H1 (cell line): Measurements from ENCODE around the gene GJE1. TPM values are rescaled to one million over a fixed set of nuclear protein-coding genes. Genes with fewer than 3 reads are reported as not detected.

Experiments
- CTCF ChIA-PET: fragments of 300-600 bp; sonication (Branson Sonifier 250); formaldehyde crosslinking; loops from one replicate; lab custom pipeline; 2021; ENCODE audit not compliant: partially characterized antibody; lab: Charles Lee
- POLR2A ChIA-PET: fragments of 300-600 bp; sonication (Branson Sonifier 250); formaldehyde crosslinking; loops from one replicate; lab custom pipeline; 2021; ENCODE audit warnings: inconsistent platforms; ENCODE audit not compliant: partially characterized antibody; lab: Charles Lee
- DNase-seq, 2 experiments: peaks; one replicate each; pipeline versions ENCODE4 v3.0.0 to v3.0.0-alpha.2; 2010 to 2022; ENCODE audit warnings: low spot score in 2 of 2, low read depth in 1 of 2, mixed read lengths in 1 of 2
- FAIRE-seq: peaks from 2 replicates; lab custom pipeline; 2011; peaks lifted over from hg19 to GRCh38; lab: Jason Lieb, UNC
- H2AFZ ChIP-seq: 2 replicates; pipeline ENCODE4 v1.8.1; 2012; ENCODE audit warnings: low read length, inconsistent platforms
- H2AK5ac ChIP-seq: 2 replicates; pipeline ENCODE4 v1.6.1; 2013; ENCODE audit warnings: low read depth, low read length
- H2BK120ac ChIP-seq: replicated peaks from 2 replicates; pipeline ENCODE3; 2013; ENCODE audit warnings: low read depth, low read length, inconsistent platforms
- H2BK12ac ChIP-seq: 2 replicates; pipeline ENCODE4 v1.6.1; 2013; ENCODE audit warnings: low read depth, low read length
- H2BK15ac ChIP-seq: 2 replicates; pipeline ENCODE4 v1.6.1; 2013; ENCODE audit warnings: low read length
- H2BK20ac ChIP-seq: 2 replicates; pipeline ENCODE4 v1.6.1; 2013; ENCODE audit warnings: low read length
- H2BK5ac ChIP-seq: 2 replicates; pipeline ENCODE4 v1.6.1; 2013; ENCODE audit warnings: low read depth, low read length
- H3K14ac ChIP-seq: 2 replicates; pipeline ENCODE4 v1.6.1; 2013; ENCODE audit warnings: inconsistent platforms; ENCODE audit not compliant: insufficient read length
- H3K18ac ChIP-seq: 2 replicates; pipeline ENCODE4 v1.6.1; 2013; ENCODE audit warnings: low read length; ENCODE audit errors: extremely low read depth
- H3K23ac ChIP-seq: 2 replicates; pipeline ENCODE4 v1.6.1; 2013; ENCODE audit warnings: inconsistent platforms; ENCODE audit not compliant: insufficient read length
- H3K23me2 ChIP-seq: 2 replicates; pipeline ENCODE4 v1.6.1; 2013; ENCODE audit warnings: low read depth, low read length
- H3K27ac ChIP-seq: 2 replicates; pipeline ENCODE4 v1.6.1; 2011; ENCODE audit warnings: low read depth, low read length, inconsistent platforms
- H3K27me3 ChIP-seq, 4 experiments: replicated peaks in 1 of 4; 1 replicate in 1 of 4; 2 replicates in 3 of 4; pipeline versions ENCODE4 v1.6.1 to v1.8.1; 2011 to 2013; ENCODE audit warnings: low read length in 3 of 4, mild to moderate bottlenecking in 3 of 4, inconsistent platforms in 2 of 4, mixed read lengths in 2 of 4, moderate library complexity in 1 of 4; ENCODE audit not compliant: control insufficient read depth in 3 of 4, insufficient read depth in 3 of 4; ENCODE audit errors: extremely low read depth in 1 of 4
- H3K36me3 ChIP-seq, 4 experiments: 2 replicates each; pipeline versions ENCODE4 v1.6.1 to v1.8.1; 2011 to 2013; ENCODE audit warnings: mild to moderate bottlenecking in 4 of 4, low read length in 3 of 4, moderate library complexity in 2 of 4, control low read depth in 1 of 4, inconsistent platforms in 1 of 4; ENCODE audit not compliant: insufficient read depth in 4 of 4, control insufficient read depth in 2 of 4
- H3K4ac ChIP-seq: replicated peaks from 2 replicates; pipeline ENCODE3; 2013; ENCODE audit warnings: low read length, low read depth, mixed read lengths, inconsistent platforms; ENCODE audit not compliant: insufficient read length
- H3K4me1 ChIP-seq, 4 experiments: replicated peaks in 1 of 4; 1 replicate in 1 of 4; 2 replicates in 3 of 4; pipeline versions ENCODE4 v1.6.1 to v1.8.1; 2011 to 2013; ENCODE audit warnings: low read length in 3 of 4, inconsistent platforms in 2 of 4, mixed read lengths in 1 of 4; ENCODE audit not compliant: insufficient read depth in 4 of 4, control insufficient read depth in 3 of 4
- H3K4me2 ChIP-seq, 2 experiments: 2 replicates each; pipeline versions ENCODE4 v1.6.1 to v1.8.1; 2011 to 2013; ENCODE audit warnings: low read depth in 2 of 2, low read length in 2 of 2, control low read depth in 1 of 2, inconsistent platforms in 1 of 2, mild to moderate bottlenecking in 1 of 2; ENCODE audit not compliant: insufficient read depth in 1 of 2
- H3K4me3 ChIP-seq, 4 experiments: fragments of 200-600, 300-600 bp in 1 of 4; sonication (generic), shearing (Covaris generic), sonication (Bioruptor Twin) in 1 of 4; 2 replicates each; pipeline versions ENCODE4 v1.5.1 to v1.8.1; 2011 to 2016; ENCODE audit warnings: low read length in 4 of 4, low read depth in 3 of 4, control low read depth in 2 of 4, inconsistent platforms in 2 of 4, mild to moderate bottlenecking in 2 of 4, mixed read lengths in 1 of 4, moderate library complexity in 1 of 4; ENCODE audit not compliant: insufficient read depth in 2 of 4; ENCODE audit errors: extremely low read depth in 1 of 4
- H3K56ac ChIP-seq: replicated peaks from 2 replicates; pipeline ENCODE3; 2013; ENCODE audit warnings: low read depth, mild to moderate bottlenecking, mixed read lengths, low read length, inconsistent platforms; ENCODE audit not compliant: insufficient read length
- H3K79me1 ChIP-seq: 2 replicates; pipeline ENCODE4 v1.6.1; 2013; ENCODE audit warnings: low read depth, low read length, control low read depth
- H3K79me2 ChIP-seq, 2 experiments: 2 replicates each; pipeline versions ENCODE4 v1.6.1 to v1.8.1; 2012 to 2013; ENCODE audit warnings: low read length in 2 of 2, mild to moderate bottlenecking in 2 of 2, inconsistent platforms in 1 of 2; ENCODE audit not compliant: insufficient read depth in 2 of 2, control insufficient read depth in 1 of 2
- H3K9ac ChIP-seq, 4 experiments: replicated peaks in 1 of 4; 1 replicate in 1 of 4; 2 replicates in 3 of 4; pipeline versions ENCODE4 v1.6.1 to v1.8.1; 2011 to 2013; ENCODE audit warnings: low read depth in 3 of 4, low read length in 3 of 4, control low read depth in 2 of 4, mild to moderate bottlenecking in 2 of 4, moderate library complexity in 2 of 4, inconsistent platforms in 1 of 4; ENCODE audit errors: extremely low read depth in 1 of 4
- H3K9me3 ChIP-seq, 2 experiments: 2 replicates each; pipeline versions ENCODE4 v1.6.1 to v1.8.1; 2012 to 2013; ENCODE audit warnings: mild to moderate bottlenecking in 2 of 2, moderate library complexity in 2 of 2, control low read depth in 1 of 2, inconsistent platforms in 1 of 2, low read depth in 1 of 2, low read length in 1 of 2, mixed read lengths in 1 of 2; ENCODE audit not compliant: insufficient read depth in 2 of 2
- H4K20me1 ChIP-seq, 2 experiments: replicated peaks in 1 of 2; 2 replicates each; pipeline versions ENCODE3 to v1.8.1; 2011 to 2013; ENCODE audit warnings: inconsistent platforms in 2 of 2, low read length in 2 of 2, mild to moderate bottlenecking in 1 of 2; ENCODE audit not compliant: insufficient read depth in 2 of 2, control insufficient read depth in 1 of 2
- H4K5ac ChIP-seq: 2 replicates; pipeline ENCODE4 v1.6.1; 2013; ENCODE audit warnings: low read length, low read depth, mixed read lengths, inconsistent platforms; ENCODE audit not compliant: insufficient read length
- H4K8ac ChIP-seq: 2 replicates; pipeline ENCODE4 v1.8.0; 2013; ENCODE audit warnings: mild to moderate bottlenecking, moderate library complexity, low read length, inconsistent platforms; ENCODE audit not compliant: insufficient read depth; ENCODE audit errors: extremely low read depth
- H4K91ac ChIP-seq: replicated peaks from 2 replicates; pipeline ENCODE3; 2013; ENCODE audit warnings: low read length, mixed read lengths, inconsistent platforms; ENCODE audit not compliant: insufficient read length
- BCL11A ChIP-seq, 2 experiments: IDR thresholded peaks; one replicate each; pipeline ENCODE4 v1.6.1; 2011; ENCODE audit warnings: low read depth in 2 of 2, low read length in 2 of 2, mild to moderate bottlenecking in 2 of 2
- BRCA1 ChIP-seq: IDR thresholded peaks from 2 replicates; pipeline ENCODE4 v1.6.1; 2012; ENCODE audit warnings: low read depth, low read length, improper control_type of control experiment
- CTBP2 ChIP-seq: IDR thresholded peaks from 2 replicates; pipeline ENCODE4 v1.7.0; 2011; ENCODE audit warnings: borderline replicate concordance, mild to moderate bottlenecking, moderate library complexity, mixed read lengths, low read length; ENCODE audit not compliant: insufficient read depth, insufficient read length
- FOSL1 ChIP-seq: IDR thresholded peaks from 2 replicates; pipeline ENCODE4 v1.6.1; 2011; ENCODE audit warnings: mild to moderate bottlenecking, low read depth, low read length, moderate library complexity; ENCODE audit not compliant: insufficient read depth
- KDM5A ChIP-seq: fragments of 200-600 bp; IDR thresholded peaks from 2 replicates; pipeline ENCODE4 v1.7.1; 2012; ENCODE audit warnings: mild to moderate bottlenecking, low read length, inconsistent platforms, mixed read lengths
- MAFK ChIP-seq: IDR thresholded peaks from 2 replicates; pipeline ENCODE4 v1.6.1; 2012; ENCODE audit warnings: low read depth, mild to moderate bottlenecking, improper control_type of control experiment, low read length
- NANOG ChIP-seq: IDR thresholded peaks from 2 replicates; pipeline ENCODE4 v1.6.1; 2011; ENCODE audit warnings: low read length, low read depth, mild to moderate bottlenecking, inconsistent platforms; ENCODE audit not compliant: insufficient read depth, poor library complexity, severe bottlenecking
- NRF1 ChIP-seq: IDR thresholded peaks from 2 replicates; pipeline ENCODE4 v1.6.1; 2011; ENCODE audit warnings: mild to moderate bottlenecking, low read depth, low read length, improper control_type of control experiment
- POLR2A ChIP-seq, 2 experiments: IDR thresholded peaks; 1 replicate in 1 of 2; 2 replicates in 1 of 2; pipeline ENCODE4 v1.6.1; 2011; ENCODE audit warnings: low read depth in 2 of 2, low read length in 2 of 2, mild to moderate bottlenecking in 2 of 2; ENCODE audit errors: control extremely low read depth in 1 of 2
- POU5F1 ChIP-seq: IDR thresholded peaks from 2 replicates; pipeline ENCODE4 v1.6.1; 2011; ENCODE audit warnings: low read depth, mild to moderate bottlenecking, low read length, moderate library complexity
- ZNF274 ChIP-seq: IDR thresholded peaks from 2 replicates; pipeline ENCODE4 v1.7.0; 2012; ENCODE audit warnings: low read length, borderline replicate concordance; ENCODE audit errors: extremely low read depth
- WGBS, 2 experiments: shearing (Covaris generic) in 1 of 2; methylation state at CpG; one replicate each; pipeline versions ENCODE4 v1.1.6 to v1.1.7; 2013 to 2015; ENCODE audit warnings: low lambda C conversion rate in 2 of 2, mixed read lengths in 2 of 2, inconsistent platforms in 1 of 2, low coverage in 1 of 2, missing lambda C conversion rate in 1 of 2; ENCODE audit not compliant: insufficient replicate concordance in 2 of 2, insufficient coverage in 1 of 2, insufficient read length in 1 of 2; ENCODE audit errors: extremely low coverage in 1 of 2, missing lambda C conversion rate in 1 of 2; 5-methylcytosine and 5-hydroxymethylcytosine counted together
- polyA plus RNA-seq, 7 experiments: library from polyadenylated mRNA; depleted of rRNA in 3 of 7; stranded (reverse) in 5 of 7; unstranded in 2 of 7; fragments of >200 nt in 5 of 7; fragments of 200-250 nt in 2 of 7; gene quantifications; 1 replicate in 5 of 7; 2 replicates in 1 of 7; 4 replicates in 1 of 7; pipeline versions ENCODE4 v1.2.1 to v1.2.3, GENCODE V29; 2011 to 2013; ENCODE audit warnings: missing spikeins in 2 of 7, mixed read lengths in 2 of 7
- total RNA-seq: library from RNA; stranded (reverse); fragmentation: NEBNext Ultra II Directional; extraction: Animal tissue kit (Norgen Biotek cat#: 25700); gene quantifications from 2 replicates; pipeline ENCODE4 v1.2.1, GENCODE V29; 2021

Gene GJE1
- total and polyA plus RNA-seq, 2 of the 8 experiments (the other 6 are each of a cell fraction or from before 2014, with no cell fraction given), result not detected

- Histone ChIP-seq H4K20me1 (peaks cover 0 to 3% of the 10 kb centered on the region in 2 experiments), H3K56ac (no peak overlapping the region), H3K4me1 (peaks cover 0 to 6% (median 1%) of the 10 kb centered on the region in 4 experiments; a peak in 3 of 7 replicates), H2BK5ac (no peak overlapping the region), H2BK12ac (no peak overlapping the region), H3K27ac (no peak overlapping the region), H3K23me2 (no peaks in the 10 kb centered on the region), H3K79me1 (no peaks in the 10 kb centered on the region), H2BK120ac (no peak overlapping the region), H3K14ac (no peak overlapping the region), H4K5ac (no peak overlapping the region), H2BK15ac (no peak overlapping the region), H4K91ac (no peak overlapping the region), H3K4me3 (peak overlapping the region in 1 of 4 experiments; percentile 20; a peak in 1 of 8 replicates), H3K18ac (no peak overlapping the region), H3K4ac (no peak overlapping the region), H2BK20ac (no peak overlapping the region), H3K79me2 (peaks cover 0 to 90% of the 10 kb centered on the region in 2 experiments), H4K8ac (no peak overlapping the region), H3K9me3 (no peaks in the 10 kb centered on the region), H3K27me3 (no peaks in the 10 kb centered on the region), H2AK5ac (no peak overlapping the region), H3K9ac (no peak overlapping the region; a peak in 1 of 7 replicates), H2AFZ (no peak overlapping the region), H3K23ac (no peak overlapping the region), H3K36me3 (no peaks in the 10 kb centered on the region), H3K4me2 (peak overlapping the region; percentile 48 to 49; a peak in 3 of 4 replicates)
- ChIA-PET CTCF (interaction anchor here (0.6 to 4.8 kb wide), 26 partner anchors 8 to 568 kb away, joined by 3 to 47 read pairs (median 4); partner anchors contain the start of genes NMBR and VTA1), POLR2A (no interaction called here)
- 57% methylated on average over 5 of the region's 5 CpGs; no CpG with 5 or more reads in 1 of the 2 experiments for WGBS, 2 experiments
- FAIRE-seq (peak; percentile 70), DNase-seq (peak in 1 of 2 experiments; percentile 10)
- TF ChIP-seq CTBP2 (no peak), ZNF274 (no peak), MAFK (no peak), FOSL1 (no peak), NANOG (peak; percentile 26), POLR2A (IDR thresholded peaks at IDR 0.05; ENCODE audit: control extremely low read depth in 1 of 2, low read depth in 2 of 2, low read length in 2 of 2) (no peak), NRF1 (no peak), BRCA1 (no peak), BCL11A (IDR thresholded peaks at IDR 0.05; ENCODE audit: low read depth in 2 of 2, low read length in 2 of 2) (no peak), POU5F1 (no peak), KDM5A (no peak)
Observed at GRCh38 chr6:142155895-142156757, 23.4 kb downstream of the GJE1 start.
